HepG2 (cell line): ENCODE data around the gene TNFSF9. TPM values are rescaled to one million over a fixed set of nuclear protein-coding genes. Genes with fewer than 3 reads are reported as not detected.
A peak's percentile ranks its signal among the peaks of the same experiment; 100 is the strongest.

ENCODE experiments used
- ARID5B ChIP-seq: IDR thresholded peaks from 2 replicates; pipeline ENCODE4 v1.4.0; 2020; ENCODE audit warnings: mild to moderate bottlenecking, missing genetic modification reagents
- CBX2 ChIP-seq, 2 experiments: fragments of 200-600 bp in 1 of 2; sonication (generic); formaldehyde crosslinking in 1 of 2; IDR thresholded peaks; 2 replicates each; pipeline versions ENCODE4 v1.7.0 to v1.8.1; 2018 to 2022; ENCODE audit warnings: low read depth in 2 of 2, low read length in 1 of 2, mild to moderate bottlenecking in 1 of 2, missing genetic modification reagents in 1 of 2
- DZIP1 ChIP-seq: sonication (generic); formaldehyde crosslinking; IDR thresholded peaks from 2 replicates; pipeline ENCODE4 v1.5.0; 2020; ENCODE audit warnings: mild to moderate bottlenecking, missing genetic modification reagents
- HOXA3 ChIP-seq: sonication (generic); formaldehyde crosslinking; IDR thresholded peaks from 2 replicates; pipeline ENCODE4 v1.5.0; 2020; ENCODE audit warnings: missing genetic modification reagents
- KDM2A ChIP-seq: sonication (generic); formaldehyde crosslinking; IDR thresholded peaks from 2 replicates; pipeline ENCODE4 v1.4.0; 2020; ENCODE audit warnings: low read depth, missing genetic modification reagents, borderline replicate concordance
- MAFF ChIP-seq: IDR thresholded peaks from 2 replicates; pipeline ENCODE4 v1.6.1; 2011; ENCODE audit warnings: low read depth, low read length, improper control_type of control experiment
- PHF20 ChIP-seq: sonication (generic); formaldehyde crosslinking; IDR thresholded peaks from 2 replicates; pipeline ENCODE4 v1.5.0; 2020; ENCODE audit warnings: mild to moderate bottlenecking, missing genetic modification reagents
- SIN3A ChIP-seq: IDR thresholded peaks from 2 replicates; pipeline ENCODE4 v1.6.1; 2011; ENCODE audit warnings: low read depth, mild to moderate bottlenecking, control low read depth, low read length, borderline replicate concordance
- ZFP91 ChIP-seq: sonication (generic); formaldehyde crosslinking; IDR thresholded peaks from 2 replicates; pipeline ENCODE4 v1.9.0; 2022; ENCODE audit warnings: missing genetic modification reagents, mild to moderate bottlenecking, borderline replicate concordance
- ZNF142 ChIP-seq: sonication (generic); formaldehyde crosslinking; IDR thresholded peaks from 2 replicates; pipeline ENCODE4 v1.4.0; 2020; ENCODE audit warnings: missing genetic modification reagents
- polyA plus RNA-seq, 8 experiments: library from polyadenylated mRNA; depleted of rRNA in 3 of 8; stranded (reverse) in 7 of 8; unstranded in 1 of 8; fragments of >200 nt; fragmentation: Illumina TruSeq in 4 of 8; extraction: Trizol in 4 of 8; gene quantifications; 2 replicates each; pipeline versions ENCODE4 v1.2.1 to v1.2.3, GENCODE V29; 2011 to 2016; ENCODE audit warnings: low read depth in 4 of 8, missing spikeins in 1 of 8, mixed read lengths in 1 of 8; ENCODE audit not compliant: insufficient read depth in 1 of 8
- total RNA-seq, 5 experiments: library from RNA; depleted of rRNA; stranded (reverse); fragments of >200 nt; fragmentation: Illumina TruSeq; extraction: Trizol; gene quantifications; 2 replicates each; pipeline ENCODE4 v1.2.3, GENCODE V29; 2016; ENCODE audit warnings: low read depth in 1 of 5

The TNFSF9 gene
- total and polyA plus RNA-seq, 2 of the 13 experiments (the other 11 are each of a cell fraction or from before 2014, with no cell fraction given), result 1.0 to 1.8 TPM

GRCh38 chr19:6551607-6552450 is 21.0 kb downstream of the TNFSF9 start (continued):
- TF ChIP-seq ARID5B, result peak; percentile 60
- peak; percentile 46; the same call in 1 of the 2 replicates for TF ChIP-seq PHF20 (CRISPR knock-in tag)
- TF ChIP-seq CBX2 (IDR thresholded peaks at IDR 0.05; ENCODE audit: low read depth, low read length), result no peak
- no peak for TF ChIP-seq CBX2 (CRISPR knock-in tag; IDR thresholded peaks at IDR 0.05; ENCODE audit: low read depth)
- peak; percentile 97 for TF ChIP-seq ZNF142 (CRISPR knock-in tag)
- TF ChIP-seq KDM2A (CRISPR knock-in tag), result peak; percentile 35; the same call in 1 of the 2 replicates
- TF ChIP-seq DZIP1 (CRISPR knock-in tag), result 0 out of 2 replicates have a peak, but pooled peaks have one; percentile 15
- no peak for TF ChIP-seq MAFF
- TF ChIP-seq HOXA3 (CRISPR knock-in tag), result no peak
- TF ChIP-seq SIN3A, result peak; percentile 21; the same call in 1 of the 2 replicates
- no peak for TF ChIP-seq ZFP91
